GM10847 (cell line): ENCODE results near the gene SIDT1.

Experiments used
- POLR2A ChIP-seq: IDR thresholded peaks from 2 replicates; pipeline ENCODE4 v1.6.1; 2011; ENCODE audit not compliant: insufficient read length; ENCODE audit errors: extremely low read depth

Gene SIDT1

DNA sequence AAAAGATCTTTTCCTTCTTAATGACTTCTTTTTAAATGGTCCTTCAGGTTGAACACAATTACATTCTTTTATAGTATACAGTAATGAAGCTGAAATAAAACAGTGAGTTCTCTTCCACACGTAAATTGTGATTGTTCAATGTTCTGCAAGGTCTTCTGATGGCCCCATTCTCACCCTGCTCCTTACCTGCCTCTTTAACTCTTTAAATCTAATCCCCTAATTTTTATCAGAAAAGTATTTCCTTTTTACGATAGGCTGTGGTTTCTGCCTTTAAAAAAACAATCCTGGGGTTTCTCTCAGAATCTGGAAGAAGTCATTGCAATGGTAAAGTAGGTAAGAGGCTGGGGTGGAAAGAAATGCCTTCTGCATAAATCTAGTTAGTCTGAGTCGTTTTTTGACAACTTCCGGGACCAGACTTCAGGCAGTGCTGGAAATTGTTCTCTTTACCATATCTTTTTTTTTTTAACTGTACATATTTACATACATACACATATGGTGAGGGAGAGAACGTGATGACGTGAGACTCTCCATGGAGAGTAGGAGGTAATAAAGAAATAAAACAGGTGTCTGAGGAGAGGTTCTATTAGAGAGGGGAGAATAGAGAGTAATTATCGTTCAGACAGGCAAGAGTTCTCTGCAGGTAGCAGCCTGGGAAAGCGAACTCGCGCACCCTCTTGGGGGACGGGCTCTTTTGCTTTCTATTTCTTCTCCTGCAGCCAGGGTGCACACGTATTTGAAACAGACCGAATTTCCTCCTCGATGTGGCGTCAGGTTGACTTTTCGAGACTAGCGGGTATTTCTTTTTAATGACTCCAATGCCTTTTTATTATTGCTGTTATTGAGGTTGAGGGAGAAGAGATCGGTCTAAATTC, at the start of gene SIDT1:
SIDT1 (plus strand) TSS at position 730 of the 872 bp plus-strand sequence. CDS start 467 bp downstream, outside the sequence.
- no peak for TF ChIP-seq POLR2A

DNA sequence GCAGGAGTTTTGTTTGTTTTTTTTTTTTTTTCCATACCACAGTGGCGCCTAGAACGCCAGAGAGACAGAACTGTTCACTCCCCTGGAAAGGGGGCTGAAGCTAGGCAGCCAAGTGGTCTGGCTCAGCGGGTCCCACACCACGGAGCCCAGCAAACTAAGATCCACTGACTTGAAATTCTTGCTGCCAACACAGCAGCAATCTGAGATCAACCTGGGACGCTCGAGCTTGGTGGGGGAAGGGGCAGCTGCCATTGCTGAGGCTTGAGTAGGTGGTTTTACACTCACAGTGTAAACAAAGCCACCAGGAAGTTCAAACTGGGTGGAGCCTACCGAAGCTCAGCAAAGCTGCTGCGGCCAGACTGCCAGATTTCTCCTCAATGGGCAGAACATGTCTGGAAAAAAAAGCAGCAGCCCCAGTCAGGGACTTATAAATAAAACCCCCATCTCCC, 47.2 kb upstream of the SIDT1 start:
- TF ChIP-seq POLR2A = no peak

DNA sequence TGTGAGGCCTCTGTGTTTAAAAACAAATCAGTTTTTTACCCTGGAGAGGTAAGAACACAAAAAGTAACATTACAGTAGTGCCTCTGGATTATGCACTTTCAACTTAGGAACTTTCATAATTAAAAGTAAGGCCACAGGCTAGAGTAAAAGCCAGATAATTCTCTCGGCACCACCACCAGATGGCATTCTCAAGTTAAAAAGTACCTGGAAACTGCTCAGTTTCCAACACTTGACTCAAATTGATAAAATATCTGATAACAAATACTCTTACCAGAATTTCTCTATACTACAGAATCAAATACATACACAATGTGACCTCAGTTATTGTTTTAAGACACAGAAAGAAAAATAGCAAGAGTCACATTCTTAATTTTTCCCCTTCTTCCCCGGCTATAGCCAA, 37.3 kb upstream of the SIDT1 start:
- no peak for TF ChIP-seq POLR2A

DNA sequence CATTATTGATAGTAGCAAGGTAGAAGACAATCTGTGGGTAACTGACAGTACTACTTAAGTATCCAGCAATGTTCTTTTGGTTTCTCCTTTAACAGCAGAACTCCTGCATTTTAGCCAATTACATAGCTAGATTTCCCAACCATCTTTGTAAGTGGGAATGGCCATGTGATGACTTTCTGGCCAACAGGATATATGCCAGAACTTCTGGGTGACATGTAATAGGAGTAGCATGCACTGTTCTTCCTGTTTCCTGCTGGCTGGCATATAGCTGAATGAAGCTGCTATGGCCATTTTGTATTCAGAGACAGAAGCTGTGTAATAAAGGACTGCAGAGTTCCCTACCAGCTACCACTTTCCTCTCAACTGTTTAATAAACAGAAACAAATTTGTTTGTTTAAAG, 35.4 kb upstream of the SIDT1 start:
- TF ChIP-seq POLR2A = no peak

DNA sequence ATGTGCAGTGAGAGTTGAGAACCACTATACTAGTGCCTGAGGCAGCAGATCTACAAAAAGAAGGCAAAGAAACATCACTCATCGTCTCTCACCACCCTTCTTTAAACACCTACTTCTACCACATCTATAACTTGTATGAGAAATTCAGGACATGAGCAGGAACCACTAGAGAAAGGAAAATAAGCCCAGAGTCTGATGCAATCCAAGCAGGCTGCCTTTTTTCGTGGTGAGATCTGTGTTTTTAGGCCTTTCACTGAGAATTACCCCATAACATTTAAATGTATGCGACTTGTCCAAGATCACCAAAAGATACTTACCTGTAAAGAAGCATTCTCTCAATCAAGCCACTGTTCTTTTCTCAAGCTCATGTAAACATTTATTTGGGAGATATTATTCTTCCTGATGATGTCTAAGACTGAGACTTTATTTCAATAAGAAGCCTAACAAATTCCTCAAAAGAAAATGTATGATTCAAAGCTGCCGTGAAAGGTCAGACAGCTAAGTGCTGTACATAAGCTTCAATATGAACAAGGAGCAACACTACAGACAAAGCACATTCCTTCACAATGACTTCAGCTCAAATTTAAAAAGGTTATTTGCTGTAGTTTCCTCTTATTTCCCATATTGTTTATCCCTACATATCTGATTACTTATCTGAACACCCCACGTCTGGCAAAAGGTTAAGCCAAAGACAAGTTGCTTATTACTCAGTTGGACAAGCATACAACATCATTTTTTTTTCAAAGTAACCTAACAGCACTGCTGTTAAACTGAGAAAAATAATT, 33.9 kb upstream of the SIDT1 start:
- no peak for TF ChIP-seq POLR2A

- no peak for TF ChIP-seq POLR2A
These were observed 33.3 kb upstream of the SIDT1 start for GRCh38 chr3:113499081-113499480.

DNA sequence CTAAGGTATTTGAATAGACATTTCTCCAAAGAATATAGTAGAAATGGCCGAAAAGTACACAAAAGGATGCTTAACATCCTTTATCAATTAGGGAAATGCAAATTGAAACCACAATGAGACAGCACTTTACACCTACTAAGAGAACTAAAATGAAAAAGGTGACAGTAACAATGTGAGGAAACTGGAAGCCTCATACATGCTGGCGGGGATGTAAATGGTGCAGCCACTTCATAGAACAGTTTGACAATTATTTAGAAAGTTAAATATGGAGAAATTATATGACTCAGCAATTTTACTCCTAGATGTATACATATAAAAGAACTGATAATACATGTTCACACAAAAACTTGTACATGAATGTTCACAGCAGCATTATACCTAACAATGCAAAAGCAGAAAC, 30.8 kb upstream of the SIDT1 start:
- TF ChIP-seq POLR2A = no peak

DNA sequence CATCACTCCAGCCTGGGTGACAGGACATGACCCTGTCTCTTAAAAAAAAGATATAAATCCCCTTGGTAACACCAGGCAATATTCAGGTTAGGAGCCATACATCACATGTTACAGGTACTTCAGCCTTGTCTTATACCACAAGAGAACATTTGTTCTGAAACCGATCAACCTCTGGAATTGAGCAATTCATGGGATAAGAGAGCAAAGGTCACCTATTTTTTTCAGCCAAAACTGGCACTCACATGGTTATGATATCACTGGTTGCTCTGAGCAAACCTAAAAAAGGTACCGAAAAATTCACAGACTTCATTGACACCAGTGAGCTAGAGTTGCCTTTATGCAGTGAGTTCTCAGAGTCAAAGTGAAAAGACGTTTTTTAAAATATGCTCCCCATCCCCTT, 26.5 kb upstream of the SIDT1 start:
- TF ChIP-seq POLR2A = no peak

GRCh38 chr3:113507501-113508067, 24.8 kb upstream of the SIDT1 start:
- no peak for TF ChIP-seq POLR2A

DNA sequence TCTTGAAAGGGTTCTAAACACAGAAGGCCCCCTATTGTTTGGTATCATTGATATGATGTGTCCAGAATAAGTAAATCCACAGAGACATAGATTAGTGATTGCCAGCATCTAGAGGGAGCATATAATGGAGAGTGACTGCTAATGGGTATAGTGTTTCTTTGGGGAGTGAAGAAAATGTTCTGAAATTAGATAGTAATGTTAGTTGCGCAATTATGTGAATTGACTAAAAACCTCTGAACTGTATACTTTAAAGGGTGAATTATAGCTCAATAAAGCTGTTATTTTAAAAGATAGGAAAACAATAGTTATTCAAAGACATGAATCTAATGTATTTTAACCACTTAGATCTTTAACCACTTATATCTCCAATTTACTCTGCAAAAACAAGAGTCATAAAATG, 23.4 kb upstream of the SIDT1 start:
- no peak for TF ChIP-seq POLR2A

GRCh38 chr3:113514265-113514769, 18.0 kb upstream of the SIDT1 start:
- TF ChIP-seq POLR2A = no peak

DNA sequence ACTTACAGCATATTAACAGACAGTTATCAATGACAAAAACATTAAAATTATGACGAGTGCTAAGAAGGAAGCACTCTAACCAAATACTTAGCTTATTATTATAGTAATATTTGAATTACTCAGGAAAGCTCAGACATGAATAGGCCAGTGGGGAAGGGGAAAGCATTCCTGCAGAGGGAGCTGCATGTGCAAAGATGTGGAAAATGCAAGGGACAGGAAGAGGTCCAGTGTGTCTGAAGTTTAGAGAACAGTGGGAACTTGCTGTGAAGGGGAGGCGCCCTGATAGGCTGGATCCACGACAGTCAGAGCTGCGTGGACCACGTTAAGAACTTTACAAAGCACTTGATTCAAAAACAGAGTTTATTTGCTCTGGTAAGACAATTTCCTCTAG, 16.2 kb upstream of the SIDT1 start:
- no peak for TF ChIP-seq POLR2A

GRCh38 chr3:113521981-113522380, 10.4 kb upstream of the SIDT1 start:
- no peak for TF ChIP-seq POLR2A

DNA sequence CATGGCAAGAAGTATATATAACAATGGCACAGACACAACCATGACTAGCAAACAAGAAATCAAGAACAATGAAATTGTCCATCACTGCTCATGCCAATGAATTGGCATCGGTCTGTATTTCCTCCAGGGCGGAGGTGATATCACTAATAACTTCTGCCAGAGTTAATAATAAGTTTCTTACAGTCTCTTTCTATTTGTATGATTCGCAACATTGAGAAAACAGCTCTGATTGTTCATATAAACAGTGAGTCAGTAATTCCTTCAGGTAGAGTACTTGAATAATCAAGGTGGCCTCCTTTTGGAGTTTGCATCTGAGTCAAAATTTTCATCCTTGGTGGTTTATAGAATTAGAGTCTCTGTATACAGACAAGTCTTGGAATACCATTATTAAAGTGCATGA, 9.1 kb upstream of the SIDT1 start:
- no peak for TF ChIP-seq POLR2A

DNA sequence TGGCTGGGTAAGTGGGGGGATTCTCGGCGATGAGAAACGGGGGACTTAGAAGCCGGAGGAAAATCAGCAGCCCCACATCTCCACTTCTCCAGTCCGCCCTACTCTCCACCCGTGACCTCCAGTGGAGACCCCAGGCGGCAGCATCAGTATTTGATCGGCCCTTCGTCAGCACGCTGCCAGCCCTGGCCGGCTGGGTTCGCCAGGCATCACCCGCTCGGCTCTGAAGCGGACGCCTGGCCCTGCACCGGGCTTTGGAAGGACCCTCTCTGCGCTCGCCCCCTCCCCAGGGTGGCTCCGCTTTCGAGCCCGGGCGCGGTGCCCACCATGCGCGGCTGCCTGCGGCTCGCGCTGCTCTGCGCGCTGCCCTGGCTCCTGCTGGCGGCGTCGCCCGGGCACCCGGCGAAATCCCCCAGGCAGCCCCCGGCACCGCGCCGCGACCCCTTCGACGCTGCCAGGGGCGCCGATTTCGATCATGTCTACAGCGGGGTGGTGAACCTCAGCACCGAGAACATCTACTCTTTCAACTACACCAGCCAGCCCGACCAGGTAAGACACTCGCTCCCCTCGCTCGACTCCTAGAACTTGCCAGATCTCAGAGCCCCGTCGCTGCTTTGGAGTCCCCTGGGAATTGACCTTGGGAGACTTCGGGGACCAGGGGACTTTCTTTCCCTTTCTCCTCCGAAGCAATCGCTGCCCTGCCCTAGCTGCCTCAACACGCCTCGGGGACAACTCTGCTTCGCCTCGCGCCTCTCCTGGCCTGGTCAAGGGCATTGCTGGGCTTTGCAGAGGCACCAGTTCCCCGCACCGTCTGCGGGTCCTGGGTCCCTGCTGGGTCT, 561 bp downstream of the SIDT1 start:
- no peak for TF ChIP-seq POLR2A
